ENCODE measurements around the gene ACAD8.
"Not testable (repeated sequence)": the region's sequence is repeated elsewhere in the genome, so short reads cannot be mapped to it uniquely, and the experiment has no call there.

Gene ACAD8

DNA sequence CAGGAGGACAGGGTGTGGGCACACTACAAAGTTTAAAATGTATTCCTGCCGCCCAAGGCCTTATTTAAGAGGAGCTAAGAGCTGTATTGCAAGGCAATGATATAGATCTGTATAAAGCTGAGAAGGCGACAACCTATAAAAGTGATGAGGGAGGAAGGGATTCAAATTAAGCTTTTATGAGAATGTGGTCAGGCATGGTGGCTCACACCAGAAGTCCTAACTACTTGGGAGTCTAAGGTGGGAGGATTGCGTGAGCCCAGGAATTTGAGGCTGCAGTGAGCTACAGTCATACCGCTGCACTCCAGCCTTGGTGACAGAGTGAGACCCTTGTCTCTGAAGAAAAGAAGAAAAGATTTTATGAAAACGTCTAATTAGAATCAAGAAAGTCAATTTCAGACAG is 13.1 kb downstream of the ACAD8 start:
- in situ Hi-C loops (cut with MboI; ENCODE audit: low sequenced_read_pairs): no loop called here

DNA sequence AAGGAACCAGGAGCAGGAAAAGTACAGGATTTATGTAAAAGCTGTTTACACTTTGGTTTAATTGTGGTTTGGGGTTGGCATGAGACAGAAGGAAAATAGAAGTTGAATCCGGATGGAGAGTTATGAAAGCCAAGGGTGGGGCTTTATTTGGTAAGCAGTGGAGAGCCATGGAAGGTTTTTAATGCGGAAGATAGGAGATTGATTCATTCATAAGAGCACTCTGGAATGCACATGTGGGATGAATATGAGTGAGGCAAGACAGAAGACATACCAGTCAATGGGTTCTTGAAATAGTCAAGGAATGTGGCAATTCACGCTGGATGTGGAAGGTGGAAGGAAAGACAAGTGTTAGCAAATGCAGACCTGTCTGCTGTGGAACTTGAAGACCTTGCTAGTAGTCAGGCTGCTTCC is 13.5 kb downstream of the ACAD8 start:
- in situ Hi-C loops (cut with MboI; ENCODE audit: low sequenced_read_pairs): no loop called here

DNA sequence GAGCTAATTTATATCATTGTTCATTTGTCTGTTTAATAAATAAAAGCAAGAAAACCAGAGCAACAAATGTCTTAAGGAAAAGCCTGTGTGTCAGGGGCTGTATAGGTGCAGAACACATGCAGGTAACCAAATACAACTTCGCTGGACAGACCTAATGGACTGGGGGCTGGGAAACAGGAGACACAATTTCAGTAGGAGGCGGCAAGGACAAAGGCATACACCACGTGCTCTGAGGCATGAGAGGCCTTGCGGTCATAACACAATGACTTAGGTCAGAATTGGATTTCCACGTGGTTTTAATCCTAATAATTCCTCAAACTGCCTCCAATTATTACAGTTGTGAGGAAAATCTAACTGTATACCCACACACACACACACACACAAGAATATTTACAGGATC is 14.1 kb downstream of the ACAD8 start:
- in situ Hi-C loops (cut with MboI; ENCODE audit: low sequenced_read_pairs): no loop called here

DNA sequence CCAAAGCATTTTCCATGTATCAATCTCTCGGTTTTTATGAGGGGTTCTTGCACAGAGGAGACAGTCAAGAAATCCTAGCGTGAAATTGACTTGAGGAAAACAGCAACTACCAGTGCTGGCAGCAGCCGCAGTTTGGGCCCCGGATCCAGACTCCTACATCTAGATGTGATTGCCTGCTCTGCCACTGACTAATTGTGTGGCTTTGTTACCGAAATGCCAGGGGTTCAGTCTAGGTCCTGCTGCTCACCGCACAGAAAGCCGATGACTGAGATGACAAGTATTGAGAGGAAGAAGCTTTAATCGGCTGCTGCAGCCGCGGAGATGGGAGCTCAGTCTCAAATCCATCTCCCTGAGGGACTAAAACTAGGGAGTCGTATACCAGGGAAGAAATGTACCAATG is 14.6 kb downstream of the ACAD8 start:
- in situ Hi-C loops (cut with MboI; ENCODE audit: low sequenced_read_pairs): no loop called here

DNA sequence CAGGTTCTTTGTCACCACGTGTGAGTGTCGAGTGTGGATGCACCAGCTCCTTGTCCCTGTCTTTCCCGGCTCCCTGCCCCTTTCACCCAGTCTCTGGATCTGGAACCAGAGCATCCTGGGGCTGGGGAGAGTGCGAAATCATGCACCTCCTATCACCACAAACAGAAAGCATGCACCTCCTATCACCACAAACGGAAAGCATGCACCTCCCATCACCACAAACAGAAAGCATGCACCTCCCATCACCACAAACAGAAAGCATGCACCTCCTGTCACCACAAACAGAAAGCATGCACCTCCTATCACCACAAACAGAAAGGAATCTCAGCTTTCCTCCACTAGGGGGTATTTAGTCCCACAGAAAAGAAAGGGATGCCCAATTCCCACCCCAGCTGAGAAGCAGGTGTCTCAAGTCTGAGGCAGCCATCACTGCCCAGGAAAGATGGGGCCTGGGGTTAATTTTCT is 16.9 kb downstream of the ACAD8 start:
- in situ Hi-C loops (cut with MboI; ENCODE audit: low sequenced_read_pairs): no loop called here

DNA sequence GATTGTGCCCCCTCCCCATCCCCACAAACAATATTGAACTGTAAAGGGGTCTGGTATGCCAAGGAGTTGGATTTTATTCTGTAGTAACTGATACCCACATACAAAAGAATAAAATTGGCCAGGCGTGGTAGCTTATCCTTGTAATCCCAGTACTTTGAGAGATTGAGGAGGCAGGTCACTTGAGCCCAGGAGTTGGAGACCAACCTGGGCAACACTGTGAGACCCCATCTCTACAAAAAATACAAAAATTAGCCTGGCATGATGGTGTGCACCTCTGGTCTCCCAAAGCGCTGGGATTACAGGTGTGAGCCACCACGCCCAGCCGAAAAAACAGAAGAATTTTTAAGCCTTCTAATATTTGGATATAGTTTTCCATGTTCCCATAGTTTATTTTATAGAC is 18.6 kb downstream of the ACAD8 start:
- in situ Hi-C loops (cut with MboI; ENCODE audit: low sequenced_read_pairs): no loop called here

DNA sequence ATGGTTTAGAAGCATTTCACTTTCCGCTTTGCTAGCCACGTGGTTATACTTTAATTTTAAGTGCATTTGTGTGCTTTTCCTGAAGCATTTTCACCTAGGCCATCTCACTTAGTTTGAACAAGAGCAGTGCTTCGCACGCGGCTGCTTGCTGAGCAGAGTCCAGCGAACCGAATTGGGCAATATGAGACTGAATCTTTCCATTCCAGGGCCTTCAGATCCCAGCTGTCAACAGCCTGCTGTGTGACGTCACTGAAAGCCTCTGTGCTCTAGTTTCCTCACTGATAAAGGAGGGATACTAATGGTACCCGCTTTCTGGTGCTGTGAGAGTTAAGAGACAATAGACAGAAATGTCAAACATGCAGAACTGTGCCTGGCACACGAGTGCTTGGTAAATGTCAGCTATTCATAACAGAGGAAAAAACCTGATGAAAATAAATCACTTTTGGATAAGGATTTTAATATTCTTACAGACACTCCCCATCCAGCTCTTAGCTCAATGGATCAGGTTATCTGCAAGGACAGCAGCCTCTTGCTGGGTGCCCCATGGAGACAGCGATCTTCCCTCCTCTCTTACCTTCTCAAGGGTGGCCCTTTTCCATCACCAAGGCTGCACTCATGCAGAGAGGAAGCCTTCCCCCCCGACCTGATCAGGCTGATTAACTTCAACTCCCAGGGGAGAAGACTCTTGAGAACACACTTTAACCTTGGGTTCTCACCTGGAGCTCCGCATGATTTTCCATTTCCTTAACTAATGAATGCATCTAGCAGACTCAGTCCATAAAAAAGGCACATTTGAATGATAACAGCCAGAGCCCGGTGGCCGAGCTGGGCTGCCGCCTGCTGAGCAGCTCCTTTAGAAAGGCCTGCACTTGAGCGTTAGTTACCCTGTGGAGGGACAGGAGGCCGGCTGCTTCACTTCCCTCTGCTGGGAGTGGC is 19.3 kb downstream of the ACAD8 start:
- in situ Hi-C loops (cut with MboI; ENCODE audit: low sequenced_read_pairs): no loop called here

DNA sequence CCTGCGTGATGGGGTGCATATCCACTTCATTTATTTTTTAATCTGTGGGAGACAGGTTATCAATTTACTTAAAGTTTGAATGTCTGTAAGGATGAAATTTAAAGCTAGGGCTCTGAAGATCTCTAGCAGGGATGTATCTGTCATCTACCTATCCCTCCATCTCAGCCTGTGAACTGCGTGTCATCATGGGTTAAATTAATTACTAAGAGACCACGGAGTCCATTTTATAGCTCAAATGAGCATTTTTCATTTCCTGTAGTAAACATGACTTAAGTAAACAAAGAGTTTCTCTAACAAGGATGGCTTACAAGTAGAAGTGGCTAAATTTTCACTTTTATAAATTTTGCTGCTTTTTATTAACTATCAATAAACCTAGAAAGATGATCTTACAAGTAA is 19.9 kb downstream of the ACAD8 start:
- in situ Hi-C loops (cut with MboI; ENCODE audit: low sequenced_read_pairs): no loop called here

DNA sequence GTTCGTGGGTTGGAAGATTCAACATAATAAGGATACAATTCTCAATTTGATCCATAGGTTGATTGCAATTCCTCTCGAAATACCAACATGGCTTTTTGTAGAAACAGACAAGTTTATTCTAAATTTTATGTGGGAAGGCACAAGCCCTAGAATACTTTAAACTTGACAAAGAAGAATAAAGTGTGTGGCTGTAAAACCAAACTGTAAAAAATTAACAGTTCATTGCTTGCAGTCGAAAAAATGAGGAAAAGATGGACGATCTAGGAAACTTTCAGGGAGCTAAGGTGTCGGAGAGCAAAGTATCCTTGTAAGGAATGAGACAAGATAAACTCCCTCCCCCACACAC is 21.8 kb downstream of the ACAD8 start:
- in situ Hi-C loops (cut with MboI; ENCODE audit: low sequenced_read_pairs): no loop called here

DNA sequence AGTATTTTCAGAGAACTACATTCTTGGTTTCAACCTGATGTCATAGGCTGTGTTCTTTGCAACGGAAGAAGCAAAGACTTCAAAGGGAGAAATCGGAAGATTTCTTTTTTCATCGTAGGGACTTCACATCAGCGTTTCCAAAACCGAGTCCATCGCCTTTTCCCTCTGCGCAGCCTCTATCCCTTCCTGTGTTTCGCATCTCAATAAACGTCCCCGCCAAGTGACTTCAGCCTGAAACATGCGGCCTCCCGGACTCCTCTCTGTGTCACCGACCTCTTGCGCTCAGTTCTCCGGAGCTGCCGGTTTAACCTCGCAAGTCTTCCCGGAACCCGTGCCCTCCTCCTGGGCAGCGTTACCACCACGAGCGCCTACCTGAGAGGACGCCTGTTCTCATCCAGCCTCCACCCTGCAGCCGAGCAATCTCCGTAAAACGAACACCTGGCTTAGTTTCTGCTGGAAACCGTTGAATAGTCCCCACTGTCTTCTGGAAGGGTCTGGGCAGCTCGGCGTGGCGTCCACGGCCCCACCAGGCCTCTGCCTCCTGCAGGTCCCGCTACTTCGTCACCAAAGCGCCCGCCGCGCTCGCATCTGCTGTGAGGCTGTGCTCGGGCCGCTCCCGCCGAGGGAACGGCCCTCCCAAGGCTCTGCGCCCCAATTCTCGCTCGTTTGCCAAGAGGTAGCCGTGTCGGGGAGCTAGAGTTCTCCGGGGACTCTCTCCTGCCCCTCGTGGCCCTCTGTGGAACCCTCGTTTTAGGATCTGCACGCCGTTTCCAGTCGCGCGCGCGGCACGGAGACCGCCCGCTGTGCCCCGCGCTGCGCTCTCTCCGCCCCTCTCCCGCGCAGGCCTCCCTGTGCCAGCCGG is 22.4 kb downstream of the ACAD8 start, which contains the start of gene GLB1L3:
TSS of gene GLB1L3 (plus strand) at position 846 of the 862 bp plus-strand sequence. CDS start 362 bp downstream, outside the sequence.
- in situ Hi-C loops (cut with MboI; ENCODE audit: low sequenced_read_pairs): no loop called here

DNA sequence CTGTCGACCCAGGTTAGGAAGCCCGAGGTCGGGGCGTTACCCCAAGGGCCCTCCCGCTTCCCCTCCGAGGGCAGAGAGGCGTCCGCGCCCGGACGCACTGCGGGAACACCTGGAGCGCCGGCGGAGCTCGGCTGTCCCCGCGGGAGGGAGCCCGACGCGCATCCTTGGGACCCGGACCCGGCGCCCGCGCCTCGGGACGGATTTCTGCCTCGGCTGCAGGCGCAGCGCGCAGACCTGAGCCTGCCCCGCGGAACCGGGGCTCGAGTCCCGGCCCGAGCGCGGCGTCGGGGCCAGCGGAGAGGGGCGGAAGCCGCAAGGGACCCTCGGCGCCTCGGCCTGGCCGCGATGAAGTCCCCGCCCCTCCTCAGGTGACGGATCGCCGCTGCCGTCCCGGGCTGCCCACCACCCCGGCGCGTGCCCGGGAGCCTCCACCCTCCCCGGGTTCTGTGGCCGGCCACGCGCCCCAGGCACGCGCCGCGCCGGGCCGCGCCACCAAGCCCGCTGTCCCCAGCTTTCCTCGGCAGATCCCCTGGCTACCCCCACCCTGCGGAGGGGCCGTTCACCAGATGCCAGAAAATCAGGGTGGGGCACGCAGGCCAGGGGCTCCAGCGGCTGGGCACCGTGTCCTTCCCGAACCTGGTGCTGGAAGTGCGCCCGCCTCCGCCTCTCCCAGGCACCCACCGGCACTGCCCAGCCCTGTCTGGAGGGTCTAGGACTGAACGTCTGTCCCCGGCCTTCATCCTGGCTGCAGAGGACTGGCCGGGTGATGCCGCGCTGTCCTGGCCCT is 23.2 kb downstream of the ACAD8 start:
- in situ Hi-C loops (cut with MboI; ENCODE audit: low sequenced_read_pairs): no loop called here

DNA sequence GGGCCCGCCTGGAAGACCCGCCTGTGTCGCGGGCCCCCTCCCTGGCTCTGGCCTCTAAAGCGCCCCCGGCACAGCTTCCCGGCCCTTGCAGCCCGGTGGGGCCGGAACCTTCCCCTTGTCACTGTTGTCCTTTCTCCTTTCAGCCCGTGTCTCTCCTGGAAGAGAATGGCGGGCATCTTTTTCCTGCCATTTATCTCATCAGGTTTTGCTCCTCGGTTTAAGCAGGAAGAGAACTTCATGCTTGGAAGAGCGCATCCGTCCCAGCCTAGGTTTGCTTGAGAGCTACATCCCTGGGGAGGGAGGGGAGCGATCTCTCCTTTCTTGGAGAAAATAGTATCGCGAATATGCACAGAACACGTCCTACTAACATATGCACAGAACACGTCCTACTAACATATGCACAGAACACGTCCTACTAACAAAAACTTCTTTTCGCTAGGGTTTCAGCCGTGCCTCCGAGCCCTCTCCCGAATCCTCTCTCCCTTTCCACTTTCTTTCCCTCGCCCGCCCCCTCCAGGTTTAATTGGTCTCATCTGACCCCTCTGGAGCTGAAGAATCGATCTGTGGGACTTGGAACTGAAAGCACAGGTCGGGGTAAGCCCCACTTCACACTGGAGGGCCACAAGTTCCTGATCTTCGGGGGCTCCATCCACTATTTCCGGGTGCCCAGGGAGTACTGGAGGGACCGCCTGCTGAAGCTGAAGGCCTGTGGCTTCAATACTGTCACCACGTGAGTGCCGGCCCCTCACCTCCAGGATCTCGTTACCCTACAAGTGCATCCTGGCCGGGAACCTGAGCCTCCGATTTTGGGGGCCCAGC is 24.0 kb downstream of the ACAD8 start:
- in situ Hi-C loops (cut with MboI; ENCODE audit: low sequenced_read_pairs): no loop called here

DNA sequence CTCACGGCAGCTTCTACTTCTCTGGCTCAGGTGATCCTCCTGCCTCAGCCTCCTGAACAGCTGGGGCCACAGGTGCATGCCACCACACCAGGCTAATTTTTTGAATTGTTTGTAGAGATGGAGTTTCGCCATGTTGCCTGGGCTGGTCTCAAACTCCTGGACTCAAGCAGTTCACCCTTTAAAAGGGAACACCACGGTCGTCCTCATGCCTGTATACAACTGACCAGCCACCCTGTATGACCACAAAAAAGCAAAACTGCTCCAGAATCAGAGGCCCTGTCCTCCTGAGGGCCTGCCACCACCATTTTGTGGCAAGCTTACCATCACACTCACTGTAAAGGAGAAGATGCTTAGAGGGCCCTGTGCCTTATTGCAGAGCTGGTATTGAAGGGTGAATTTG is 25.0 kb downstream of the ACAD8 start:
- in situ Hi-C loops (cut with MboI; ENCODE audit: low sequenced_read_pairs): no loop called here

DNA sequence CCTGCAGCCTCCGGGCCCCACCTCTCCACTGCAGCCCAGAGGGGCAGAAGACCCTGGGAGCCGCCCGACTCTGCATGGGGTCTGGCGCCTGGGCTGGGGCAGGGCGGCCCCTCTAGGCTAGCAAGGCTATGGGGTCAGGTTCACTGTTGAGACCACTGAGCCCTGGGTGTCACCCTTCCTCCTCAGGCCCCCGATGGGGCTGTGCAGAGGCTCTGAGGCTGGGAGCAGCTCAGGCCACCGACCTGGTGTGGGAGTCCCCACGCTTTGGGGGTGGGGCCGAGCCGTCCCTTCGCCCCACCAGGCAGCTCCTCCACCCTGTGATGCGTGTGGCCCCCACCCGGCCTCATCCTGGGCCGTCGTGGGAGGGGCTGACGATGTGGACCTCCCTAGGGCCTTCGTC is 28.3 kb downstream of the ACAD8 start:
- in situ Hi-C loops (cut with MboI; ENCODE audit: low sequenced_read_pairs): not testable (repeated sequence)

DNA sequence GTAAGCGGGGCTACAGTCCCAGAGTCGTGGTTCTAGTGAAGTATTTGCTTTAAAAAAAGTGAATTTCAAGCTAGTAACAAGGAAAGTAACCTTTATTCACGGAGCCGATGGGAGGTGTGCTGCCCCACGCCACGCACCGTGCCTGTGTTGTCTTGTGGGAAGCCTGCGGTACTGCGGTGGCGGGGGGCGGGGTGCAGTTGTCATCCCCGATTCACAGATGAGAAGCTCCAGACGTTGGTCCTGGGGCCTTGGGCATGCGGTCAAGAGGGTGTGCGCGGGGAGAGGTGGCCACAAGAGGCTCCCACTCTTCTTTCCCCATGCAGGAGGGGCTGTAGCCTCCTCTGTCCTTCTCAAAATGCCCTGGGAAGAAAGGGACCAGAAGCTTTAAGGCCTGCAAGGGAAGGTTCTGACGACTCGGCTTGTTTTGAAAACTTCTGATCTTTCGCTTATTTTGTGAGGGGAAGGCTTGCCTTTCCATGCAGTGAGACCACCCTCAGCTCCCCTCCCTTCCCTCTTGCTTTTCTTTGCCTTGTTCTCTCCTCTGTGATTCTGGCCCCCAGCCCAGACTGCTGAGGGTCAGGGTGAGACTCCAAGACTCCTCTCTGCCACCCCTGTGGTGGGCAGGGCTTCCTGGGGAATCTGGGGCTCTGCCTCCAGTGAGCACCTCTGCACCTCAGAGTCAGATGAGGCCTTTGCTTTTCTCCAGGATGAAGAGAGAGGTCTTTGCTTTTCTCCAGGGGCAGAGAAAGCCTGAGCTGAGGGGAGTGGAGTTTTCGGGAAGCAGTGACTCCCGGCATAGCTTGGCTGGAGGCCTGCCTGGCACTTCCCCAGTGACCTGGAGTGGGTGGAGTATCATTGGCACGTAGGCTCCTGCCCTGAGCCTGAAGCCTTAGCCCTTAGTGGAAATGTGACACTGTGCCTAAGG is 29.0 kb downstream of the ACAD8 start:
- in situ Hi-C loops (cut with MboI; ENCODE audit: low sequenced_read_pairs): no loop called here

DNA sequence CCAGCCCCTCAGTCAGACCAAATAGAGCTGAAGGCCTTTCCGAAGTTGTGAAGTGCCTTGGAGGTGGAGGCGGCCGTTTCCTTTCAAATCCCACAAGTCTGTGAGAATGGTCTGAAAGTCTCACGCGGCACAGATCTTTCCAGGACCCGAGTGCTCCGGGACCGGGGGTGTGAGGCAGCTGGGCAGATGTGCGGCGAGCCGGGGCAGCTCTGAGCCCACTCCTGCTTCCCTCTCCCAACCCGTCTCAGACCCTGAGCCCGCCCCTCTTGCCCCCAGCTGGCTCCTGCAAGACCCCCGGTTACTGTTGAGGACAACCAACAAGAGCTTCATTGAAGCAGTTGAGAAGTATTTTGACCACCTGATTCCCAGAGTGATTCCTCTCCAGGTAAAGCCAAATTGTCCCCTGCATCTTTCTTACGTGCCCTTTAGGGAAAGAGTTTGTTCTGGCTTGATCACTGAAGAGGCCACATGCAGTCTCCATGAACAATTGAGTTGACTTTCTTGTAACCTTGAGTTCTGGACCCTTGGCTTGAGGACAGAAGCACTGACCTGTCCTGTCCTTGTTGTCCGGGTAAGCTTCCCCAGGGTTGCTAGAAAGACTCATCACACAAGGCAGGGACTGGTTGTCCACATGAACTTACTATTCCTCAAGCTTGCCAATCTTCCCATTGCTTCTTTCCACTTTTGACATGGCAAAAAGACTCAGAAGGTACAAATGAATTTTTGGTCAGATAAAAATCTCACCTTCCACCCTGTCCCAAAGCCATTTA is 30.3 kb downstream of the ACAD8 start:
- in situ Hi-C loops (cut with MboI; ENCODE audit: low sequenced_read_pairs): no loop called here

DNA sequence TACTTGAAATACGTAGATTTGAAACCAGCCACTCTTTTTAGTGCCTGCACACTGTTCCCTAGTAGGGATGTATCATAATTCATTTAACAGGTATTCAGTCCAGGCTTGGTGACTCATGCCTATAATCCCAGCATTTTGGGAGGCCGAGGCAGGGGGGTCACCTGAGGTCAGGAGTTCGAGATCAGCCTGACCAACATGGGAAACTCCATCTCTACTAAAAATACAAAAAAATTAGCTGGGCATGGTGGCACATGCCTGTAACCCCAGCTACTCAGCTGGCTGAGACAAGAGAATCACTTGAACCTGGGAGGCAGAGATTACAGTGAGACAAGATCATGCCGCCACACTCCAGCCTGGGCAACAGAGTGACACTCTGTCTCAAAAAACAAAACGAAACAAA is 31.0 kb downstream of the ACAD8 start:
- in situ Hi-C loops (cut with MboI; ENCODE audit: low sequenced_read_pairs): not testable (repeated sequence)

DNA sequence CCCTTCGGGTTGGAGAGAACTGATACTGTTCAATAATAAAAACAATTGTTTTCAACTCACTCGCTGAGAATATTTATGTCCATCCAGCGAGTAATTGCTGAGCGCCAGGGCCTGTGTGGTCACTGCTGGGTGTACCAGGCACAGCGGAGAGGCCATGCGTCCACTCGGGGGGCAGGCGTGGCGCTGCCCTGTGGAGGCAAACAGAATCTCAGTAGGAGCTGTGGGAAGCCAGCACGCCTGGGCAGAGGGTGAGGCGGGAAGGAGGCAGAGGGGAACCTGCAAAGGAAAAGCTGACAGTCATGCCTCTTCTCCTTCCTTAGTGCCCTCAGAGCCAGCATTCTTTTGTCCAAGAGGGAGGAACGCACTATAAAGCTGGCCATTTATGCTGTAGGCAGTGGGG is 34.2 kb downstream of the ACAD8 start:
- in situ Hi-C loops (cut with MboI; ENCODE audit: low sequenced_read_pairs): no loop called here
